AG20443 (cell line): ENCODE measurements around the gene B3GALT4.
"Not testable (repeated sequence)": the region's sequence is repeated elsewhere in the genome, so short reads cannot be mapped to it uniquely, and the experiment has no call there.

Experiments
- DNase-seq: peaks from one replicate; pipeline ENCODE4 v3.0.0; 2012; ENCODE audit warnings: low spot score, mixed read lengths

B3GALT4 gene

GRCh38 chr6:33272275-33273128 is 4.4 kb upstream of the B3GALT4 start:
- DNase-seq, result no peak

DNA sequence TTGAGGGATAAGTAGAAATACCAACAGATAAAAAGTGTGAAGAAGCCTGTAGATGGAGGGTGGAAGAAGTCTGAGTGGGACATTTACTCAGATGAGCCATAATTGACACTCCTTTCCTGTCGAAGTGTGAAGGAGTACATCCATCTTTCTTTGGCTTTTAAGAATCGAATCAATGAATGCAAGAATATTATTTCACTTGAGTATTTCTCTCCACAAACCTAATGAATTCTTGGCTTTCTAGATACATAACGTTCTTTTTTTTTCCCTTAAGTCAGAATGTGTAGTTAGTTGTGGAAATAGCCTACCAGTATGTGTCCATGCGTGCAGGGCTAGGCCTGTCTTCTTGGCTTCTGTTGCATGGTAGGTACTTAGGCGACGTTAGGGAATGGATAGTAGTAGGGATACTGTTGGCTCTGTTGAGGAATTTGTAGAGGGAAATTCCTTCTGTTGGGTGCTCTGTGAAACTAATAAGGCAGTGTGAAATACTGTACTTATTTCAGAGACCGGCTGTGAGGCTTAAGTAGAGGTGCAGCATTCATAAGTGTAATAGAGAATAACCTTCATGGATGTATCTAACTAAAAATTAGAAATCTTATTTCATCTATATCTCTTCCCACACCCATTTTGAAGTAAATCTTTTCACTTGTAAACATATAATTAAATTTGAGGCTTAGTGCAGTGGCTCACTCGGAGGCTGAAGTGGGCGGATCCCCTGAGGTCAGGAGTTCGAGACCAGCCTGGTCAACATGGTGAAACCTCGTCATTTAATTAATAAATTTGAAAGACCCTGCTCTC is 3.6 kb upstream of the B3GALT4 start:
- no peak for DNase-seq

GRCh38 chr6:33273924-33274902 is 2.7 kb upstream of the B3GALT4 start:
- DNase-seq, result no peak

DNA sequence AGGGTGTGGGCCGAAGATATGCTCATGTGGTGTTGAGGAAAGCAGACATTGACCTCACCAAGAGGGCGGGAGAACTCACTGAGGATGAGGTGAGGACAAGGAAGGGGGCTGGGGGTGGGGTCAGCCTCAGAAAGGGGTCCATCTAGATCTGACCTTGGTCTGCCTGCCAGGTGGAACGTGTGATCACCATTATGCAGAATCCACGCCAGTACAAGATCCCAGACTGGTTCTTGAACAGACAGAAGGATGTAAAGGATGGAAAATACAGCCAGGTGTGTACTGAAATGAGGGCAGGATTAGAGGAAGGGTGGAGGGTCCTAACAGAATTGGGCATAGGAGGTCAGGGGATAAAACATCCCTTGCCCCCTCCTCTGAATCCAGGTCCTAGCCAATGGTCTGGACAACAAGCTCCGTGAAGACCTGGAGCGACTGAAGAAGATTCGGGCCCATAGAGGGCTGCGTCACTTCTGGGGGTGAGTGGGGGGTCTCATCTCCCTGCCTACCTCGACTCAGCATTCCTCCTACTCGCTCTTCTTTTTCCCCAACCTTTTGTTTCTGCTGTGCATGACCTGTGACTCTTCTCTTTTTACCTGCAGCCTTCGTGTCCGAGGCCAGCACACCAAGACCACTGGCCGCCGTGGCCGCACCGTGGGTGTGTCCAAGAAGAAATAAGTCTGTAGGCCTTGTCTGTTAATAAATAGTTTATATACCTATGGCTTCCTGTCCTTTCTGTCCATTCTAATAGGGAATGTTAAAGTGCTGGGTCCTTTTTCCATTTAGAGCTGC is 935 bp upstream of the B3GALT4 start:
- not testable (repeated sequence) for DNase-seq

- DNase-seq, result no peak
Measured at GRCh38 chr6:33276581-33276863, 401 bp upstream of the B3GALT4 start.

GRCh38 chr6:33277663-33278391 is 904 bp downstream of the B3GALT4 start:
- DNase-seq, result peak; percentile 18

DNA sequence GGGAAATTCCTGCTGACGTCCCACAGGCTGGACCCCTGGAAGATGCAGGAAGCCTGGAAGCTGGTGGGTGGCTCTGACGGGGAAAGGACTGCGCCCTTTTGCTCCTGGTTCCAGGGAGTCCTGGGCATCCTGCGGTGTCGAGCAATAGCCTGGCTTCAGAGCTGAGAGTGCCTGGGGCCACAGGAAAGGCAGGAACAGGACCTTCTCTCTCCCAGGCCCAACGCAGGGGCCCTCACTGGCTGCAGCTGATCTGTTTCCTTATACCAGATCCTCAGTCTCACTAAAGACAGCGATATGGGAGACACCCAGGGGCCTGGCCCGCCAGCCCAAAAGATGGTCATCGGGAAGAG is 1.4 kb downstream of the B3GALT4 start:
- no peak for DNase-seq

GRCh38 chr6:33278810-33279209 is 1.9 kb downstream of the B3GALT4 start:
- DNase-seq, result no peak

GRCh38 chr6:33279257-33279695 is 2.4 kb downstream of the B3GALT4 start:
- no peak for DNase-seq

DNA sequence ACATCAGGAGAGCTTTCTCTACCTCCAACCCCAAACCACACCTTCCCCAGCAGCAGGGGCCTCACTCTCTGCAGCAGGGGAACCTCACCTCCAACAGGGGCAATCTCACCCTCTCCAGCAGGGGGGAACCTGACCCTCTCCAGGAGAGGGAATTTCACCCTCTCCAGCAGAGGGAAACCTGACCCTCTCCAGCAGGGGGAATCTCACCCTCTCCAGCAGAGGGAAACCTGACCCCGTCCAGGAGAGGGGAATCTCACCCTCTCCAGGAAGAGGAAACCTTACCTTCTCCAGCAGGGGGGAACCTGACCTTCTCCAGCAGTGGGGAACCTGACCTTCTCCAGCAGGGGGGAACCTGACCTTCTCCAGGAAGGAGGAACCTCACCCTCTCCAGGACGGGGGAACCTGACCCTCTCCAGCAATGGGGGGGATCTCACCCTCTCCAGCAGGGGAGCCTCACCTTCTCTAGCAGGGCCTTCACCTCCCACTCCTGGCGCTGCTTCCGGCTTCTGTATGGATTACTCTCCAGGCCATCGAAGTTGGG is 3.1 kb downstream of the B3GALT4 start:
- DNase-seq, result peak; percentile 52

GRCh38 chr6:33280539-33280938 is 3.6 kb downstream of the B3GALT4 start:
- no peak for DNase-seq

DNA sequence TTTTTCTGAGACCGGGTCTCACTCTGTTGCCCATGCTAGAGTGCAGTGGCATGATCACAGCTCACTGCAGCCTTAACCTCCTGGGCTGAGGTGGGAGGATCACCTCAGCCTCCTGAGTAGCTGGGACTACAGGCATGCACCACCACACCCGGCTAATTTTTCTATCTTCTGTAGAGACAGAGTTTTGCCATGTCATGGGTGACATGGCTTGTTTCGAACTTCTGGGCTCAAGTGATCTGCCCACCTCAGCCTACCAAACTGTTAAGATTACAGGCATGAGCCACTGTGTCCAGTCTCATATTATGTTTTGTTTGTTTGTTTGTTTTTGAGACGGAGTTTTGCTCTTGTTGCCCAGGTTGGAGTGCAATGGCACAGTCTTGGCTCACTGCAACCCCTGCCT is 8.3 kb downstream of the B3GALT4 start:
- not testable (repeated sequence) for DNase-seq

DNA sequence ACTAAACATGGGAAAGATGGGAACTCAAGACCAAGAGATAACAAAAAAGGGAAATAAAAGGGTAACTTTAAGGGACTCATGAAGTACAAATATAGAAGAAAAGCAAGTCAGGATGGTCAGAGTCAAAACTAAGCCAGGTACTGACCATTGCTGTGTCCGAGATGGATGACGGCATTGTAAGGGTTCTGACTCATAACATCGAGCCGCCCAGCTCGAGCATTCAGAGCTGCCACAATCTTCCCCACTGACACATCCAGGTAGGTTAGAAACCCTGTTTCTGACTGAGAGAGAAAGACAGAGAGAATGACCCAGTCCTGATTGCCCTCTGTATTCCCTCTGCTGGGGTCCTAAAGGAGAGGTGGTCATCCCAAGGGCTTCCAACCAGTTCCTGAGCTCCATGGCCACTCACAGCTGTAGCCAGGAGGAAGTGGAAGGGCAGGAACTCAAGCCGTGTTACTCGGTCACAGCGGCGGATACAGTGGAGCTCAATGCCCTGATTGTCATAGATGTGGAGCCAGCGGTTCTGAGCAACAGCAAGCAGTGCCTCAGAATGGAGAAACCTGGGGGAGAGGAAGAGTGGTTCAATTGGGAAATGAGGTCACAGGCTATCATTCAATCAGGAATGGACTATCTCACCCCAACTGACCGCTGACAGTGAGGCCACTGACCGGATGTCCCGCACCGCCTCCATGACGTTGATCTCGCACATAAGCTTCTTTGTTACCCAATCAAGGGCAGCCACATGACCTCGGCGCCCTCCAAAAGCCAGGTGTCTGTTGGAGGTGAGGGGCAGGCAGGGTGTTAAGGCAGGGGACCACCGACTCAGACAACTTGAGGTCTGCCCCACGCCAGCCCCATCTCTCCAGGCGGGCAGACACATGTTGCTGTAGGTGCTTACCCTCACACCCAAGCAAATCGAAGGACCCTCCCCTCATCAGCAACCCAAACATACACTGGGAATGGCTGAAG is 10.3 kb downstream of the B3GALT4 start:
- no peak for DNase-seq

DNA sequence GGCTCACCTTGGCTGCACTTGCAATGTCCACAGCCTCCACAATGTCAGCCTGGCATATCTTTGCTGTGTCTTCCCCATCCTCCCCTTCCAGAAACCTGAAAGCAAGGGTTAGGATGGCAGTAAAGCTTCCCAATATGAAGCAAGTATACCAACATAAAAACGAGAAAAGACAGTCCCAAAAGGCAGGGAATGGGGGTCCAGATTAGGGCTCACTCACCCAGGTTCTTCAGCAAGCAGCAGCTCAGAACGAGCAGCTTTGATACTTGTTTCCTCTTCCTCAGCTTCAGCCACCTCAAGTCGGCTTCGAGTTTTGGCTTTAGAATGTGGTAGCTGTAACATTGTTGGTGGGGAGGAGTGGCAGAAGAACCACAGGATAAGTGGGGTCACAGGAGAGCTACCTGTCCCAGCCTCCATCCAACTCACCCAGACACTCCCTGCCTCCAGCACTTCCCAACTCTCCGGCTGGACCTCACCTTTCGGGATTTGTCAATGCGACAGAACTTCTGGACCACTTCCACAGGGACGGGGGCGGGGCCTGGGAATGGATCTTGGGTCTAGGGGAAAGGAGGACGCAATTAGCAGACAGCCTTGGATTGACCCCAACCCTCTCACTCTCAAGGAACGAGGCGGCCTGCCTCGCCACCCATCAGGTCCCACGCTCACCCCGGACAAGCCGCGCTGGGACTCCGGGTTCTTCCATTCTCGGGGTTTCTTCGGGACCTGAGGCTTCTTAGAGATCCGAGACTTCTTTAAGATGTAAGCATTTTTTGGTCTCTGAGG is 11.4 kb downstream of the B3GALT4 start:
- DNase-seq, result peak; percentile 32

- DNase-seq, result peak; percentile 93
Measured at GRCh38 chr6:33288921-33289783, 12.2 kb downstream of the B3GALT4 start, which contains the start of the genes PFDN6 and WDR46. Gene PFDN6 (plus strand): TSS chr6:33289601. CDS start chr6:33289857, 256 bp downstream. Gene WDR46 (minus strand): TSS chr6:33289239. CDS start chr6:33289170, 69 bp downstream.

GRCh38 chr6:33289784-33290315 is 12.9 kb downstream of the B3GALT4 start:
- DNase-seq, result peak; percentile 27

DNA sequence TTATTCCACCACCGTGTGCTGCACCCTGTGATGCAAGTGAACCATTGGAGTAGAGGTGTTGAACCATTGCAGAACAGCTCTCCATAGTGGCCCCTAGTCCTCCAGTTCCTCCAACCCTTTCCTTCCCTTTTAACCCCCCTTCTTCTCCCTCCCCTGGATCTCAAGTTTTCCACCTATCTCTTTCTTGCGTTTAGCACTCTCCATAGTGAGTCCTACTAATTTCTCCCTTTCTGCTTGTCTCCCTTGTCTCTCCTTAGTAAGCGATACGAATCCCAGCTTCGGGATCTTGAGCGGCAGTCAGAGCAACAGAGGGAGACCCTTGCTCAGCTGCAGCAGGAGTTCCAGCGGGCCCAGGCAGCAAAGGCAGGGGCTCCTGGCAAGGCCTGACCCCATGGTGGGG is 13.5 kb downstream of the B3GALT4 start:
- no peak for DNase-seq
